ENCODE measurements around the gene OR4D2. TPM values are rescaled to one million over a fixed set of nuclear protein-coding genes. Genes with fewer than 3 reads are reported as not detected.
A peak's percentile ranks its signal among the peaks of the same experiment; 100 is the strongest.

OR4D2 gene
- total and polyA plus RNA-seq, 2 of the 13 experiments (the other 11 are each of a cell fraction or from before 2014, with no cell fraction given), result not detected

GRCh38 chr17:58117382-58117781 is 49.4 kb upstream of the OR4D2 start (continued):
- TF ChIP-seq ZNF556 (CRISPR knock-in tag; IDR thresholded peaks at IDR 0.05; ENCODE audit: borderline replicate concordance) (no peak), KAT8 (CRISPR knock-in tag; IDR thresholded peaks at IDR 0.05) (no peak), U2AF2 (IDR thresholded peaks at IDR 0.05; ENCODE audit: low read depth, low read length) (no peak), ZHX1 (CRISPR knock-in tag; IDR thresholded peaks at IDR 0.05; ENCODE audit: low read depth) (no peak), ARNT (IDR thresholded peaks at IDR 0.05) (peak; percentile 79; the same call in 1 of the 2 replicates), CHCHD3 (CRISPR knock-in tag; IDR thresholded peaks at IDR 0.05) (no peak), PLRG1 (conservative IDR thresholded peaks at IDR 0.05) (peak; percentile 90; the same call in 1 of the 2 replicates), ZBTB1 (CRISPR knock-in tag; IDR thresholded peaks at IDR 0.05; ENCODE audit: borderline replicate concordance) (no peak), ZNF230 (CRISPR knock-in tag; IDR thresholded peaks at IDR 0.05) (no peak), THAP9 (CRISPR knock-in tag; IDR thresholded peaks at IDR 0.05; ENCODE audit: borderline replicate concordance) (no peak), CENPT (CRISPR knock-in tag; IDR thresholded peaks at IDR 0.05; ENCODE audit: low read depth) (no peak), HNRNPH1 (optimal IDR thresholded peaks at IDR 0.05; ENCODE audit: low read depth, low read length) (no peak), SOX6 (IDR thresholded peaks at IDR 0.05) (0 out of 2 replicates have a peak, but pooled peaks have one; percentile 66), SOX6 (CRISPR knock-in tag; IDR thresholded peaks at IDR 0.05) (no peak), FOXK2 (IDR thresholded peaks at IDR 0.05) (0 out of 2 replicates have a peak, but pooled peaks have one; percentile 33), PREB (CRISPR knock-in tag; IDR thresholded peaks at IDR 0.05) (no peak), ZNF766 (CRISPR knock-in tag; IDR thresholded peaks at IDR 0.05; ENCODE audit: borderline replicate concordance) (no peak), NR2F2 (IDR thresholded peaks at IDR 0.05; ENCODE audit: borderline replicate concordance, low read depth) (no peak), THAP7 (CRISPR knock-in tag; IDR thresholded peaks at IDR 0.05) (no peak), ATF7 (IDR thresholded peaks at IDR 0.05) (peak; percentile 52; the same call in 1 of the 2 replicates), ATF7 (CRISPR knock-in tag; IDR thresholded peaks at IDR 0.05) (no peak), FOXP1 (IDR thresholded peaks at IDR 0.05) (peak; percentile 54), FOXP1 (CRISPR knock-in tag; IDR thresholded peaks at IDR 0.05) (no peak), RORA (CRISPR knock-in tag; IDR thresholded peaks at IDR 0.05) (no peak), FOXA1 (IDR thresholded peaks at IDR 0.05) (peak; percentile 51; the same call in 1 of the 2 replicates), FOXA1 (CRISPR knock-in tag; IDR thresholded peaks at IDR 0.05) (no peak), PHB2 (IDR thresholded peaks at IDR 0.05; ENCODE audit: partially characterized antibody) (peak; percentile 96)

All from HepG2 (cell line).